Subcutaneous adipose tissue (tissue), 4 donors: ENCODE results near the gene SHB. TPM values are rescaled to one million over a fixed set of nuclear protein-coding genes. Genes with fewer than 3 reads are reported as not detected.

ENCODE experiments used
- total RNA-seq, 4 donors: library from RNA; depleted of rRNA; stranded (reverse); fragments of >200 nt; gene quantifications; one replicate each; pipeline ENCODE4 v1.1.0, GENCODE V29; 2016
- TF ChIP-seq, protein P1 (sequence below): fragments of 450-650 bp; IDR thresholded peaks from one replicate; pipeline ENCODE4 v1.5.1; 2016; ENCODE audit warnings: low read depth, mild to moderate bottlenecking, control low read depth, antibody characterized with exemption, moderate library complexity

SHB gene
- total RNA-seq, 4 donors from 2014 or later, result 2.6 to 5.7 (median 4.7) TPM

- TF ChIP-seq, protein P1, sequence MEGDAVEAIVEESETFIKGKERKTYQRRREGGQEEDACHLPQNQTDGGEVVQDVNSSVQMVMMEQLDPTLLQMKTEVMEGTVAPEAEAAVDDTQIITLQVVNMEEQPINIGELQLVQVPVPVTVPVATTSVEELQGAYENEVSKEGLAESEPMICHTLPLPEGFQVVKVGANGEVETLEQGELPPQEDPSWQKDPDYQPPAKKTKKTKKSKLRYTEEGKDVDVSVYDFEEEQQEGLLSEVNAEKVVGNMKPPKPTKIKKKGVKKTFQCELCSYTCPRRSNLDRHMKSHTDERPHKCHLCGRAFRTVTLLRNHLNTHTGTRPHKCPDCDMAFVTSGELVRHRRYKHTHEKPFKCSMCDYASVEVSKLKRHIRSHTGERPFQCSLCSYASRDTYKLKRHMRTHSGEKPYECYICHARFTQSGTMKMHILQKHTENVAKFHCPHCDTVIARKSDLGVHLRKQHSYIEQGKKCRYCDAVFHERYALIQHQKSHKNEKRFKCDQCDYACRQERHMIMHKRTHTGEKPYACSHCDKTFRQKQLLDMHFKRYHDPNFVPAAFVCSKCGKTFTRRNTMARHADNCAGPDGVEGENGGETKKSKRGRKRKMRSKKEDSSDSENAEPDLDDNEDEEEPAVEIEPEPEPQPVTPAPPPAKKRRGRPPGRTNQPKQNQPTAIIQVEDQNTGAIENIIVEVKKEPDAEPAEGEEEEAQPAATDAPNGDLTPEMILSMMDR, result no peak
Observed at GRCh38 chr9:37902131-37902530, 166.9 kb downstream of the SHB start.

GRCh38 chr9:37899041-37899440, 170.0 kb downstream of the SHB start:
- TF ChIP-seq, protein P1, result no peak

DNA sequence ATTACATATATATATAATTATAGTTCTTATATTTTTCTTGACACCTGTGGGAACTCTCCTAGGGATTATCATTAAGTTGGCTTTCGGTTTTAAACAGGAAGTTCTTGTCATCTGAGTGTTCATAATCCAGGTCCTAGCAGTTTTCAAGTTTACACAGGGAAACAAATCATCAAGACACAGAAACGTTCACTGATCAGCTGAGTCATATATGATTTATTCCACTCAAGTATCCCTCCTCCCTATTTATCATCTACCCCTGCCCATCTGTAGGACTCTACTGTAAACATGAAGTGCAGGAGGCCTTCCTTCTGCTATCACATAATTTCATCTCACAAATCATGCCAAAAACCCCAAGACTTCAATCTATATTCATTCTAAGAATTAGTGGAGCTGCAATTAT, 171.4 kb downstream of the SHB start:
- TF ChIP-seq, protein P1, result no peak

DNA sequence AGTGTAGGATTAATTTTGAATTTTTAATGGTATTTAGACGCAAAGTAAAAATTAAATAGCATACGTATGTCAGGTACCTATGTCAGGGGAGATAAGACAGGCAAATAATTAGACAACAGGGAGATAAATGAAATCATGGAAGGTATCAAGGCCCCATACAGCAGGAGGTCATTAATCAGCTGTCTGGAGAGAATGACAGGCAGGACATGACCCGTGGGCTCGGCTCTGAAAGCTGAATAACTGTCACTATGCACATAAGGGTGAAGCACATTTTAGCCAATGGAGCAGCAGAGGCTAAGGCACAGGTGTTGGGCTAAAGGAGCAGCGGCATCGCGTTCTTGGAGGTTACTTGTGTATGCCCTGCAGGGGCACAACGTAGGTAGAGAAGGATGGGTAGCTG, 177.0 kb downstream of the SHB start:
- TF ChIP-seq, protein P1, result no peak

GRCh38 chr9:37889536-37889935, 179.5 kb downstream of the SHB start:
- TF ChIP-seq, protein P1, result no peak

DNA sequence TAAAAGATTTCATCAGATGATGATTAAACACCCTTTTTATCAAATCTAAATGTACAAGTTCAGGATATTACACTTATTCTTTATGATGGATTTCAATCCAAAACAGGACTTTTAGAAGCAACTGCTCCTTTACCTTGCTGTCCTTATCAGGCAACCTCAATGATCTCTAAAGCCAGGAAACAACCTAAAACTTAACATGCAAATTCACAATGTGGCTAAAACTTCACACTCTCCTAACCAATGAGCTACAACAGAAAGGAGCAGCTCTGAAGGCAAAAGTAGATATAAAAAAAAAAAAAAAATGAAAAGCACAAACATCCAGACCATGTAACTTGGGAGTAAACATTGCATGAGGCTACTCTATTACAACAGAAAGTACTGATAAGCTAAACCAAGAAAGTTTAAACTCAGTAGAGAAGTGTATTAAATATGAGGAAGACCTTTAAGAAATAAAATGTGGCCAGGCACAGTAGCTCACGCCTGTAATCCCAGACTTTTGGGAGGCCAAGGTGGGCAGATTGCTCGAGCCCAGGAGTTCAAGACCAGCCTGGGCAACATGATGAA, 188.0 kb downstream of the SHB start:
- TF ChIP-seq, protein P1, result no peak

- TF ChIP-seq, protein P1, result no peak
Observed at GRCh38 chr9:37876376-37876775, 192.7 kb downstream of the SHB start.
